Right lobe of liver (tissue), 4 donors: Measurements from ENCODE around the gene KRT26.

Experiments
- CTCF ChIP-seq, 4 donors: fragments of 200-600 bp in 3 of 4; fragments of 450-650 bp in 1 of 4; IDR thresholded peaks; one replicate each; pipeline versions ENCODE4 v1.5.1 to v1.8.0; 2016 to 2022; ENCODE audit warnings: antibody characterized with exemption in 4 of 4, mild to moderate bottlenecking in 2 of 4
- POLR2A ChIP-seq: fragments of 450-650 bp; IDR thresholded peaks from one replicate; pipeline ENCODE4 v1.6.1; 2017; ENCODE audit warnings: antibody characterized with exemption, mild to moderate bottlenecking
- donor health status: DM: no; HTN: no; CAD: no.
- donor health status: DM: no; HTN: no; CAD: no.
- donor health status: DM: no; HTN: yes; CAD: no.

- TF ChIP-seq CTCF (IDR thresholded peaks at IDR 0.05) (no peak), POLR2A (no peak)
Measured at GRCh38 chr17:40815381-40815780, 43.4 kb upstream of the KRT26 start.
